GM12874 (cell line): ENCODE data around the gene H1-8.

Experiments used
- CTCF ChIP-seq: IDR thresholded peaks from 2 replicates; pipeline ENCODE4 v1.5.1; 2011; ENCODE audit warnings: low read depth, mild to moderate bottlenecking, control low read depth, low read length, moderate library complexity; ENCODE audit not compliant: insufficient read depth

Gene H1-8

GRCh38 chr3:129522953-129523352, 20.0 kb upstream of the H1-8 start:
- TF ChIP-seq CTCF, result no peak

GRCh38 chr3:129524081-129524480, 18.9 kb upstream of the H1-8 start:
- TF ChIP-seq CTCF, result no peak

- TF ChIP-seq CTCF, result no peak
These were observed 17.5 kb upstream of the H1-8 start for GRCh38 chr3:129525341-129525968.

- no peak for TF ChIP-seq CTCF
These were observed 16.7 kb upstream of the H1-8 start for GRCh38 chr3:129526121-129526900.

- no peak for TF ChIP-seq CTCF
These were observed 15.7 kb upstream of the H1-8 start for GRCh38 chr3:129527262-129527661.

GRCh38 chr3:129528589-129529100, 14.3 kb upstream of the H1-8 start, which contains the start of gene RHO:
TSS of gene RHO (plus strand) at chr3:129528639. CDS start at chr3:129528734, 95 bp downstream.
- TF ChIP-seq CTCF, result no peak

GRCh38 chr3:129529436-129530210, 13.4 kb upstream of the H1-8 start:
- no peak for TF ChIP-seq CTCF
